K562 (cell line): Measurements from ENCODE around the gene PLAGL1. TPM values are rescaled to one million over a fixed set of nuclear protein-coding genes. Genes with fewer than 3 reads are reported as not detected.
A peak's percentile ranks its signal among the peaks of the same experiment; 100 is the strongest.

Experiments used
- ATAC-seq: fragments of 200-7000 bp; cut with Tn5 transposase; 3 replicates; pipeline ENCODE4 v1.9.1; 2020; ENCODE audit warnings: moderate library complexity
- BruUV-seq: library from RNA; stranded (reverse); fragments of 400-500 nt; replicated peaks from 2 replicates; lab custom pipeline; 2021; lab: Mats Ljungman, UMichigan
- CTCF ChIA-PET: fragments of 300-600 bp; formaldehyde crosslinking; extraction: SDS; loops from one replicate; lab custom pipeline; 2021; ENCODE audit warnings: low intra/inter-chr PET ratio; lab: Yijun Ruan, JAX
- POLR2A ChIA-PET: fragments of 300-600, 350-650 bp; sonication (Branson Sonifier 250); formaldehyde crosslinking; extraction: SDS; loops from one replicate; lab custom pipeline; 2021; ENCODE audit warnings: antibody characterized with exemption, inconsistent platforms; lab: Yijun Ruan, JAX
- DNase-seq, 4 experiments: peaks; one replicate each; pipeline versions ENCODE4 v3.0.0 to v3.0.0-alpha.2; 2011 to 2018; ENCODE audit warnings: low spot score in 3 of 4, mixed read lengths in 3 of 4; ENCODE audit errors: extremely low read depth in 1 of 4
- FAIRE-seq: peaks from 2 replicates; lab custom pipeline; 2011; peaks lifted over from hg19 to GRCh38; lab: Jason Lieb, UNC
- H2AFZ ChIP-seq: 2 replicates; pipeline ENCODE4 v1.6.0; 2011; ENCODE audit warnings: low read depth, low read length, control low read depth, inconsistent platforms
- H3K27ac ChIP-seq: fragments of 200-600 bp; 3 replicates; pipeline ENCODE4 v1.8.0; 2011; ENCODE audit warnings: low read depth, mild to moderate bottlenecking, control low read depth, inconsistent platforms, low read length, moderate library complexity, mixed read lengths; ENCODE audit errors: extremely low read depth
- H3K27me3 ChIP-seq, 2 experiments: fragments of 300-600 bp in 1 of 2; 2 replicates in 1 of 2; 3 replicates in 1 of 2; pipeline versions ENCODE4 v1.6.0 to v1.8.0; 2011; ENCODE audit warnings: inconsistent platforms in 2 of 2, low read length in 2 of 2, mild to moderate bottlenecking in 1 of 2, mixed read lengths in 1 of 2, moderate library complexity in 1 of 2; ENCODE audit not compliant: control insufficient read depth in 2 of 2, insufficient read depth in 2 of 2
- H3K36me3 ChIP-seq: fragments of 300-600 bp; 3 replicates; pipeline ENCODE4 v1.8.0; 2011; ENCODE audit warnings: mild to moderate bottlenecking, low read length, inconsistent platforms; ENCODE audit not compliant: control insufficient read depth, insufficient read depth
- H3K4me1 ChIP-seq, 2 experiments: fragments of 200-600 bp in 1 of 2; replicated peaks in 1 of 2; 2 replicates in 1 of 2; 3 replicates in 1 of 2; pipeline versions ENCODE4 v1.5.1 to v1.8.0; 2011; ENCODE audit warnings: inconsistent platforms in 2 of 2, low read length in 2 of 2, mild to moderate bottlenecking in 1 of 2, mixed read lengths in 1 of 2, moderate library complexity in 1 of 2; ENCODE audit not compliant: control insufficient read depth in 2 of 2, insufficient read depth in 2 of 2
- H3K4me2 ChIP-seq: 2 replicates; pipeline ENCODE4 v1.6.1; 2011; ENCODE audit warnings: low read length, control low read depth, inconsistent platforms, mixed read lengths; ENCODE audit not compliant: insufficient read depth
- H3K4me3 ChIP-seq: fragments of 200-600 bp; sonication (generic), shearing (Covaris generic); 2 replicates; pipeline ENCODE4 v1.5.1; 2016; ENCODE audit warnings: control low read depth, inconsistent platforms
- H3K79me2 ChIP-seq: fragments of 200-600 bp; 3 replicates; pipeline ENCODE4 v1.8.0; 2011; ENCODE audit warnings: low read length, inconsistent platforms; ENCODE audit not compliant: control insufficient read depth, insufficient read depth
- H3K9ac ChIP-seq, 2 experiments: 2 replicates each; pipeline versions ENCODE4 v1.6.0 to v1.6.1; 2011; ENCODE audit warnings: low read depth in 2 of 2, low read length in 2 of 2, control low read depth in 1 of 2, inconsistent platforms in 1 of 2, mild to moderate bottlenecking in 1 of 2, mixed read lengths in 1 of 2; ENCODE audit not compliant: insufficient read depth in 1 of 2
- H3K9me1 ChIP-seq: one replicate; pipeline ENCODE4 v1.6.0; 2011; ENCODE audit warnings: inconsistent platforms, mild to moderate bottlenecking, low read length, moderate library complexity; ENCODE audit not compliant: control insufficient read depth, insufficient read depth
- H3K9me3 ChIP-seq: replicated peaks from 2 replicates; pipeline ENCODE4 v1.5.1; 2011; ENCODE audit warnings: low read depth, low read length, inconsistent platforms; ENCODE audit not compliant: control insufficient read depth, insufficient read depth
- H4K20me1 ChIP-seq: replicated peaks from 2 replicates; pipeline ENCODE4 v1.6.1; 2011; ENCODE audit warnings: low read length, inconsistent platforms, mixed read lengths; ENCODE audit not compliant: control insufficient read depth, insufficient read depth
- BDP1 ChIP-seq: IDR thresholded peaks from 3 replicates; pipeline ENCODE4 v1.6.1; 2011; ENCODE audit not compliant: insufficient read length, insufficient read depth
- CBFA2T2 ChIP-seq: fragments of 450-650 bp; conservative IDR thresholded peaks from 2 replicates; pipeline ENCODE4 v1.6.1; 2017; ENCODE audit warnings: mild to moderate bottlenecking
- CBFA2T3 ChIP-seq: fragments of 450-650 bp; IDR thresholded peaks from 2 replicates; pipeline ENCODE4 v1.6.1; 2017
- RB1 ChIP-seq: fragments of 450-650 bp; IDR thresholded peaks from 2 replicates; pipeline ENCODE4 v1.6.1; 2017; ENCODE audit warnings: low read depth, mild to moderate bottlenecking
- WGBS: fragments of 100-300 bp; shearing (Covaris generic); methylation state at CpG from one replicate; pipeline ENCODE4 v1.1.6; 2016; ENCODE audit warnings: low coverage, mixed read lengths; ENCODE audit not compliant: insufficient coverage; ENCODE audit errors: missing lambda C conversion rate; 5-methylcytosine and 5-hydroxymethylcytosine counted together
- in situ Hi-C: fragments of 300-500 bp; cut with MboI; formaldehyde crosslinking; loops from 4 replicates; pipeline ENCODE4 v1.15.0; 2018; ENCODE audit warnings: inconsistent platforms, mixed read lengths
- intact Hi-C: fragments of 100-400 bp; cut with micrococcal nuclease; formaldehyde crosslinking; loops from 2 replicates; pipeline ENCODE4 v1.14.2; 2022
- polyA plus RNA-seq, 8 experiments: library from polyadenylated mRNA; depleted of rRNA in 4 of 8; stranded (reverse) in 5 of 8; unstranded in 3 of 8; fragments of >200 nt; fragmentation: Nextera tagmentation in 2 of 8; fragmentation: Illumina TruSeq in 1 of 8; extraction: Ambion mirVana in 2 of 8; extraction: Trizol in 1 of 8; gene quantifications; 2 replicates each; pipeline versions ENCODE4 v1.2.1 to v1.2.3, GENCODE V29; 2011 to 2014; ENCODE audit warnings: inconsistent platforms in 1 of 8, missing spikeins in 1 of 8
- total RNA-seq, 7 experiments: library from RNA; depleted of rRNA in 6 of 7; stranded (reverse); fragments of >200 nt in 6 of 7; fragmentation: Illumina TruSeq in 2 of 7; extraction: Trizol in 2 of 7; gene quantifications; 2 replicates each; pipeline versions ENCODE4 v1.2.1 to v1.2.3, GENCODE V29; 2011 to 2021; ENCODE audit warnings: low replicate concordance in 1 of 7
- TF ChIP-seq, protein P1 (sequence below), 2 experiments: fragments of 450-650 bp; formaldehyde crosslinking in 1 of 2; IDR thresholded peaks; 2 replicates each; pipeline versions ENCODE4 v1.4.0 to v1.6.1; 2014 to 2020; ENCODE audit warnings: mild to moderate bottlenecking in 2 of 2, borderline replicate concordance in 1 of 2, low read depth in 1 of 2
- TF ChIP-seq, protein P2 (sequence below): fragments of 450-650 bp; IDR thresholded peaks from 2 replicates; pipeline ENCODE4 v1.6.1; 2016; ENCODE audit warnings: low read depth

Gene PLAGL1
- total and polyA plus RNA-seq, 9 of the 15 experiments (the other 6 are each of a cell fraction or from before 2014, with no cell fraction given) = 4.9 to 29.6 (median 13.2) TPM

DNA sequence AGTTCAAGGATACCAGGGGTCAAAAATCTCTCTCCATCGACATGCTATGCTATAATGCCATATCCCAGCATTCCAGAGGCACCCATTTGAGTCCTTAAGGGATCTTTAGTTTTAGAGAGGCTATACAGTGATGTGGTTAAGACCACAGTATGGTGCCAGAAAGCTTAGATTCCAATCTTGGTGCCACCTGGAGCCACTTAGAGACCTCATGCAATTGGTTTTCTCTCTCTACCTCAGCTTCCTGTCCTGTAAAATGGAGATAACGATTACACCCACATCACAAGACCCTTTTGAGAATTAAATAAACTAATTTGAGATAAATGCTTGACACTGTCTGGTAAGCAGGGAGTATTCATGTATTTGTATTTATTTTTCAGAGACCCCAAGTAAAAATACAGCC lies 39.0 kb downstream of the PLAGL1 start:
- Histone ChIP-seq H3K9ac (no peak overlapping the region), H3K79me2 (no peaks in the 10 kb centered on the region), H3K4me1 (peaks cover 0 to 30% of the 10 kb centered on the region in 2 experiments; a peak in 4 of 5 replicates), H3K36me3 (peaks cover 9% of the 10 kb centered on the region; the same call in 2 of the 3 replicates), H3K27ac (no peak overlapping the region), H4K20me1 (no peaks in the 10 kb centered on the region), H2AFZ (0 out of 2 replicates have a peak overlapping the region, but pooled peaks have one; percentile 19), H3K27me3 (no peaks in the 10 kb centered on the region), H3K4me2 (no peak overlapping the region), H3K9me1 (no peaks in the 10 kb centered on the region), H3K4me3 (no peak overlapping the region), H3K9me3 (no peaks in the 10 kb centered on the region)
- 7% methylated on average over 2 of the region's 2 CpGs for WGBS
- ATAC-seq (no peak), FAIRE-seq (no peak), DNase-seq (peak in 1 of 4 experiments; percentile 32)
- in situ Hi-C loops (no loop called here), intact Hi-C loops (no loop called here)
- ChIA-PET CTCF (no interaction called here), POLR2A (interaction anchor here (0.8 kb wide), 1 partner anchor 511 kb away, joined by 3 read pairs; no protein-coding TSS in a partner anchor)
- no TSS peak for BruUV-seq
- TF ChIP-seq CBFA2T3 = peak; percentile 59
- TF ChIP-seq CBFA2T2 = 0 out of 2 replicates have a peak, but pooled peaks have one; percentile 31
- TF ChIP-seq, protein P1, sequence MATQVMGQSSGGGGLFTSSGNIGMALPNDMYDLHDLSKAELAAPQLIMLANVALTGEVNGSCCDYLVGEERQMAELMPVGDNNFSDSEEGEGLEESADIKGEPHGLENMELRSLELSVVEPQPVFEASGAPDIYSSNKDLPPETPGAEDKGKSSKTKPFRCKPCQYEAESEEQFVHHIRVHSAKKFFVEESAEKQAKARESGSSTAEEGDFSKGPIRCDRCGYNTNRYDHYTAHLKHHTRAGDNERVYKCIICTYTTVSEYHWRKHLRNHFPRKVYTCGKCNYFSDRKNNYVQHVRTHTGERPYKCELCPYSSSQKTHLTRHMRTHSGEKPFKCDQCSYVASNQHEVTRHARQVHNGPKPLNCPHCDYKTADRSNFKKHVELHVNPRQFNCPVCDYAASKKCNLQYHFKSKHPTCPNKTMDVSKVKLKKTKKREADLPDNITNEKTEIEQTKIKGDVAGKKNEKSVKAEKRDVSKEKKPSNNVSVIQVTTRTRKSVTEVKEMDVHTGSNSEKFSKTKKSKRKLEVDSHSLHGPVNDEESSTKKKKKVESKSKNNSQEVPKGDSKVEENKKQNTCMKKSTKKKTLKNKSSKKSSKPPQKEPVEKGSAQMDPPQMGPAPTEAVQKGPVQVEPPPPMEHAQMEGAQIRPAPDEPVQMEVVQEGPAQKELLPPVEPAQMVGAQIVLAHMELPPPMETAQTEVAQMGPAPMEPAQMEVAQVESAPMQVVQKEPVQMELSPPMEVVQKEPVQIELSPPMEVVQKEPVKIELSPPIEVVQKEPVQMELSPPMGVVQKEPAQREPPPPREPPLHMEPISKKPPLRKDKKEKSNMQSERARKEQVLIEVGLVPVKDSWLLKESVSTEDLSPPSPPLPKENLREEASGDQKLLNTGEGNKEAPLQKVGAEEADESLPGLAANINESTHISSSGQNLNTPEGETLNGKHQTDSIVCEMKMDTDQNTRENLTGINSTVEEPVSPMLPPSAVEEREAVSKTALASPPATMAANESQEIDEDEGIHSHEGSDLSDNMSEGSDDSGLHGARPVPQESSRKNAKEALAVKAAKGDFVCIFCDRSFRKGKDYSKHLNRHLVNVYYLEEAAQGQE (IDR thresholded peaks at IDR 0.05; ENCODE audit: borderline replicate concordance) = no peak
- TF ChIP-seq, protein P1 (CRISPR knock-in tag; IDR thresholded peaks at IDR 0.05; ENCODE audit: low read depth) = no peak
- TF ChIP-seq RB1 = no peak
- TF ChIP-seq BDP1 = no peak
- TF ChIP-seq, protein P2, sequence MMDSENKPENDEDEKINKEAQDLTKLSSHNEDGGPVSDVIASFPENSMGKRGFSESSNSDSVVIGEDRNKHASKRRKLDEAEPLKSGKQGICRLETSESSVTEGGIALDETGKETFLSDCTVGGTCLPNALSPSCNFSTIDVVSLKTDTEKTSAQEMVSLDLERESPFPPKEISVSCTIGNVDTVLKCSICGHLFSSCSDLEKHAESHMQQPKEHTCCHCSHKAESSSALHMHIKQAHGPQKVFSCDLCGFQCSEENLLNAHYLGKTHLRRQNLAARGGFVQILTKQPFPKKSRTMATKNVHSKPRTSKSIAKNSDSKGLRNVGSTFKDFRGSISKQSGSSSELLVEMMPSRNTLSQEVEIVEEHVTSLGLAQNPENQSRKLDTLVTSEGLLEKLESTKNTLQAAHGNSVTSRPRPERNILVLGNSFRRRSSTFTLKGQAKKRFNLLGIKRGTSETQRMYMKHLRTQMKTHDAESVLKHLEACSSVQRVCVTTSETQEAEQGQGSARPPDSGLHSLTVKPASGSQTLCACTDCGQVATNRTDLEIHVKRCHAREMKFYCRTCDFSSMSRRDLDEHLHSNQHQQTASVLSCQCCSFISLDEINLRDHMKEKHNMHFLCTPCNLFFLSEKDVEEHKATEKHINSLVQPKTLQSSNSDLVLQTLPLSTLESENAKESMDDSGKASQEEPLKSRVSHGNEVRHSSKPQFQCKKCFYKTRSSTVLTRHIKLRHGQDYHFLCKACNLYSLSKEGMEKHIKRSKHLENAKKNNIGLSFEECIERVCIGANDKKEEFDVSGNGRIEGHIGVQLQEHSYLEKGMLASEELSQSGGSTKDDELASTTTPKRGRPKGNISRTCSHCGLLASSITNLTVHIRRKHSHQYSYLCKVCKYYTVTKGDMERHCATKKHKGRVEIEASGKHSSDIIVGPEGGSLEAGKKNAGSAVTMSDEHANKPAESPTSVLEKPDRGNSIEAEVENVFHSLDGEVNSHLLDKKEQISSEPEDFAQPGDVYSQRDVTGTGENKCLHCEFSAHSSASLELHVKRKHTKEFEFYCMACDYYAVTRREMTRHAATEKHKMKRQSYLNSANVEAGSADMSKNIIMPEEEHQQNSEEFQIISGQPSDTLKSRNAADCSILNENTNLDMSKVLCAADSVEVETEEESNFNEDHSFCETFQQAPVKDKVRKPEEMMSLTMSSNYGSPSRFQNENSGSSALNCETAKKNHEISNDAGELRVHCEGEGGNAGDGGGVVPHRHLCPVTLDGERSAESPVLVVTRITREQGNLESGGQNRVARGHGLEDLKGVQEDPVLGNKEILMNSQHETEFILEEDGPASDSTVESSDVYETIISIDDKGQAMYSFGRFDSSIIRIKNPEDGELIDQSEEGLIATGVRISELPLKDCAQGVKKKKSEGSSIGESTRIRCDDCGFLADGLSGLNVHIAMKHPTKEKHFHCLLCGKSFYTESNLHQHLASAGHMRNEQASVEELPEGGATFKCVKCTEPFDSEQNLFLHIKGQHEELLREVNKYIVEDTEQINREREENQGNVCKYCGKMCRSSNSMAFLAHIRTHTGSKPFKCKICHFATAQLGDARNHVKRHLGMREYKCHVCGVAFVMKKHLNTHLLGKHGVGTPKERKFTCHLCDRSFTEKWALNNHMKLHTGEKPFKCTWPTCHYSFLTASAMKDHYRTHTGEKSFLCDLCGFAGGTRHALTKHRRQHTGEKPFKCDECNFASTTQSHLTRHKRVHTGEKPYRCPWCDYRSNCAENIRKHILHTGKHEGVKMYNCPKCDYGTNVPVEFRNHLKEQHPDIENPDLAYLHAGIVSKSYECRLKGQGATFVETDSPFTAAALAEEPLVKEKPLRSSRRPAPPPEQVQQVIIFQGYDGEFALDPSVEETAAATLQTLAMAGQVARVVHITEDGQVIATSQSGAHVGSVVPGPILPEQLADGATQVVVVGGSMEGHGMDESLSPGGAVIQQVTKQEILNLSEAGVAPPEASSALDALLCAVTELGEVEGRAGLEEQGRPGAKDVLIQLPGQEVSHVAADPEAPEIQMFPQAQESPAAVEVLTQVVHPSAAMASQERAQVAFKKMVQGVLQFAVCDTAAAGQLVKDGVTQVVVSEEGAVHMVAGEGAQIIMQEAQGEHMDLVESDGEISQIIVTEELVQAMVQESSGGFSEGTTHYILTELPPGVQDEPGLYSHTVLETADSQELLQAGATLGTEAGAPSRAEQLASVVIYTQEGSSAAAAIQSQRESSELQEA = no peak
